LNCAP (cell line): ENCODE data around the gene MSRB1.

Source experiments
- TF ChIP-seq, protein P1 (sequence below): fragments of 450-650 bp; IDR thresholded peaks from 2 replicates; pipeline ENCODE4 v1.5.1; 2017; ENCODE audit warnings: mild to moderate bottlenecking

MSRB1 gene

GRCh38 chr16:1902547-1903219 is 40.3 kb downstream of the MSRB1 start:
- TF ChIP-seq, protein P1, sequence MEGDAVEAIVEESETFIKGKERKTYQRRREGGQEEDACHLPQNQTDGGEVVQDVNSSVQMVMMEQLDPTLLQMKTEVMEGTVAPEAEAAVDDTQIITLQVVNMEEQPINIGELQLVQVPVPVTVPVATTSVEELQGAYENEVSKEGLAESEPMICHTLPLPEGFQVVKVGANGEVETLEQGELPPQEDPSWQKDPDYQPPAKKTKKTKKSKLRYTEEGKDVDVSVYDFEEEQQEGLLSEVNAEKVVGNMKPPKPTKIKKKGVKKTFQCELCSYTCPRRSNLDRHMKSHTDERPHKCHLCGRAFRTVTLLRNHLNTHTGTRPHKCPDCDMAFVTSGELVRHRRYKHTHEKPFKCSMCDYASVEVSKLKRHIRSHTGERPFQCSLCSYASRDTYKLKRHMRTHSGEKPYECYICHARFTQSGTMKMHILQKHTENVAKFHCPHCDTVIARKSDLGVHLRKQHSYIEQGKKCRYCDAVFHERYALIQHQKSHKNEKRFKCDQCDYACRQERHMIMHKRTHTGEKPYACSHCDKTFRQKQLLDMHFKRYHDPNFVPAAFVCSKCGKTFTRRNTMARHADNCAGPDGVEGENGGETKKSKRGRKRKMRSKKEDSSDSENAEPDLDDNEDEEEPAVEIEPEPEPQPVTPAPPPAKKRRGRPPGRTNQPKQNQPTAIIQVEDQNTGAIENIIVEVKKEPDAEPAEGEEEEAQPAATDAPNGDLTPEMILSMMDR, result no peak

DNA sequence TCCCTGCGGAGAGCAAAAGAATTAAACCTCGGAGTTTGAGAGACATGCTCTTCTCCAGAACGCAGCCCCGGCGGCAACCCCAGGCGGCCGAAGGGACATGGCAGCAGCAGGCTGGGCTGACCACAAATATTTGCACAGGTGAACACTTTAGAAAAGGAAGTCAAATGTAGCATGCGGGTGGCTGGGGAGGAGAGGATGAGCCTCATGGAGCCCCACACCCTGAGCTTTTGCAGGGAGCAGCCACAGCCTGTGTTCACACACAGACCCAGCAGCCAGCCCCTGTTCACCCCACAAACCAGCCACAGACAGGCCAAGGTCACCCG is 42.6 kb downstream of the MSRB1 start:
- TF ChIP-seq, protein P1, result no peak

GRCh38 chr16:1899641-1900451 is 43.2 kb downstream of the MSRB1 start:
- TF ChIP-seq, protein P1, result no peak

- TF ChIP-seq, protein P1, result no peak
These were observed 46.9 kb downstream of the MSRB1 start for GRCh38 chr16:1895949-1896675.

DNA sequence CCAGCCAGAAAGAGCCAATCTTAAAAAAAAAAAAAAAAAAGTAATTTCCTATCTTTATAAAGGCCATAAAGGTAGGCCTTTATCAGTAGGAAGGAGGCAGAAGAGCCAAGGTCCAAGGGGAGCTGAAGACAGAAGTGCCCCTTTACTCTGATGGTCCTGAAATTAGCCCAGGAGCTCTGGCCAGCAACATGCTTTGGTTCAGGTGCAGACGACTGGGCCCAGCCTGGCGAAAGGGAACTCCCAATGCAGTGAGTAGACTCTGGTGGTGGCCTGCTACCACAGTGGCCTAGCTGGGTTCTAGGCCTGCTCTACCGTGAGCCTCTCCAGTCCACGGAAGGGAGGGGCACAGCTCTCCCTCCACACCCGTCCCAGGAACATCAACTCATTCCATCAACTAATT is 47.9 kb downstream of the MSRB1 start:
- TF ChIP-seq, protein P1, result no peak

GRCh38 chr16:1890708-1891050 is 52.3 kb downstream of the MSRB1 start:
- TF ChIP-seq, protein P1, result no peak

- TF ChIP-seq, protein P1, result no peak
These were observed 52.8 kb downstream of the MSRB1 start for GRCh38 chr16:1890024-1890707.
